OCI-LY1 (cell line): ENCODE measurements around the gene SENP1.

Source experiments
- CTCF ChIP-seq: fragments of 200-600 bp; sonication (generic), shearing (Covaris generic); IDR thresholded peaks from 2 replicates; pipeline ENCODE4 v1.5.1; 2017; ENCODE audit warnings: mild to moderate bottlenecking, antibody characterized with exemption, low read length, moderate library complexity, mixed read lengths
- EZH2 ChIP-seq: fragments of 200-600 bp; sonication (generic), shearing (Covaris generic); IDR thresholded peaks from 2 replicates; pipeline ENCODE4 v1.8.0; 2017; ENCODE audit warnings: borderline replicate concordance, mixed run types, mild to moderate bottlenecking, antibody characterized with exemption, low read length, moderate library complexity, mixed read lengths

- TF ChIP-seq CTCF (no peak), EZH2 (no peak)
Observed at GRCh38 chr12:48128800-48129199, 22.9 kb upstream of the SENP1 start.
